GM12878 (cell line): ENCODE data around the gene CD99. TPM values are rescaled to one million over a fixed set of nuclear protein-coding genes. Genes with fewer than 3 reads are reported as not detected.
A peak's percentile ranks its signal among the peaks of the same experiment; 100 is the strongest.

Source experiments
- ATAC-seq: fragments of 200-7000 bp; cut with Tn5 transposase; 3 replicates; pipeline ENCODE4 v1.9.1; 2020; ENCODE audit warnings: mild to moderate bottlenecking, moderate library complexity
- BruUV-seq: library from RNA; stranded (reverse); fragments of 400-500 nt; replicated peaks from 2 replicates; lab custom pipeline; 2021; lab: Mats Ljungman, UMichigan
- CTCF ChIA-PET: fragments of 300-600 bp; sonication (Branson Sonifier 250); formaldehyde crosslinking; extraction: SDS; loops from one replicate; lab custom pipeline; 2021; ENCODE audit warnings: inconsistent platforms; lab: Yijun Ruan, JAX
- POLR2A ChIA-PET: fragments of 350-600 bp; formaldehyde crosslinking; extraction: SDS; loops from one replicate; lab custom pipeline; 2021; ENCODE audit warnings: inconsistent platforms; lab: Charles Lee
- RAD21 ChIA-PET: fragments of 300-600 bp; sonication (Branson Sonifier 250); formaldehyde crosslinking; loops from one replicate; lab custom pipeline; 2023; ENCODE audit warnings: antibody characterized with exemption; ENCODE audit not compliant: unreplicated experiment; lab: Charles Lee
- SMC1A ChIA-PET: fragments of 300-600 bp; sonication (Branson Sonifier 250); formaldehyde crosslinking; loops from one replicate; lab custom pipeline; 2023; ENCODE audit not compliant: unreplicated experiment, uncharacterized antibody; lab: Charles Lee
- DNase-seq: peaks from one replicate; pipeline ENCODE4 v3.0.0-alpha.2; 2011; ENCODE audit warnings: low read depth, low spot score
- FAIRE-seq: peaks from 3 replicates; lab custom pipeline; 2011; peaks lifted over from hg19 to GRCh38; lab: Jason Lieb, UNC
- H2AFZ ChIP-seq: 2 replicates; pipeline ENCODE4 v1.6.0; 2011; ENCODE audit warnings: low read depth, low read length, control low read depth; ENCODE audit not compliant: control insufficient read depth
- H3K27ac ChIP-seq: 2 replicates; pipeline ENCODE4 v1.5.1; 2011; ENCODE audit warnings: control low read depth; ENCODE audit not compliant: control insufficient read depth, insufficient read depth
- H3K27me3 ChIP-seq, 2 experiments: replicated peaks in 1 of 2; 2 replicates each; pipeline versions ENCODE4 v1.6.0 to v1.6.1; 2011; ENCODE audit warnings: low read length in 1 of 2; ENCODE audit not compliant: control insufficient read depth in 2 of 2, insufficient read depth in 2 of 2
- H3K36me3 ChIP-seq, 2 experiments: 2 replicates each; pipeline ENCODE4 v1.5.1; 2011; ENCODE audit warnings: low read length in 1 of 2; ENCODE audit not compliant: control insufficient read depth in 2 of 2, insufficient read depth in 2 of 2
- H3K4me1 ChIP-seq: 2 replicates; pipeline ENCODE4 v1.6.1; 2011; ENCODE audit warnings: mild to moderate bottlenecking, low read length, moderate library complexity, mixed read lengths; ENCODE audit not compliant: control insufficient read depth, insufficient read depth
- H3K4me2 ChIP-seq: 2 replicates; pipeline ENCODE4 v1.6.0; 2011; ENCODE audit warnings: control low read depth; ENCODE audit not compliant: control insufficient read depth, insufficient read depth
- H3K4me3 ChIP-seq: fragments of 200-600 bp; sonication (generic); 2 replicates; pipeline ENCODE4 v1.5.1; 2016
- H3K79me2 ChIP-seq: 2 replicates; pipeline ENCODE4 v1.6.0; 2011; ENCODE audit warnings: low read length; ENCODE audit not compliant: control insufficient read depth, insufficient read depth
- H3K9ac ChIP-seq: 2 replicates; pipeline ENCODE4 v1.8.0; 2011; ENCODE audit warnings: low read length, control low read depth, mixed read lengths; ENCODE audit not compliant: control insufficient read depth, insufficient read depth
- H3K9me3 ChIP-seq: replicated peaks from 3 replicates; pipeline ENCODE4 v1.5.1; 2011; ENCODE audit warnings: mild to moderate bottlenecking, low read length; ENCODE audit not compliant: control insufficient read depth, insufficient read depth
- H4K20me1 ChIP-seq: 2 replicates; pipeline ENCODE4 v1.6.0; 2011; ENCODE audit not compliant: control insufficient read depth, insufficient read depth
- BACH1 ChIP-seq: fragments of 450-650 bp; IDR thresholded peaks from 2 replicates; pipeline ENCODE4 v1.6.1; 2017; ENCODE audit warnings: mild to moderate bottlenecking, borderline replicate concordance
- CBX3 ChIP-seq: fragments of 200-600 bp; sonication (generic); IDR thresholded peaks from 2 replicates; pipeline ENCODE4 v1.6.1; 2016; ENCODE audit warnings: low read depth, borderline replicate concordance
- FOXM1 ChIP-seq: IDR thresholded peaks from 2 replicates; pipeline ENCODE4 v1.6.1; 2012; ENCODE audit warnings: low read depth, mild to moderate bottlenecking, inconsistent platforms, low read length, moderate library complexity
- KLF5 ChIP-seq: fragments of 450-650 bp; IDR thresholded peaks from 2 replicates; pipeline ENCODE4 v1.6.1; 2014; ENCODE audit warnings: mild to moderate bottlenecking; ENCODE audit not compliant: partially characterized antibody
- LARP7 ChIP-seq: fragments of 450-650 bp; IDR thresholded peaks from 2 replicates; pipeline ENCODE4 v1.6.1; 2017; ENCODE audit warnings: mild to moderate bottlenecking
- MTA2 ChIP-seq: fragments of 450-650 bp; IDR thresholded peaks from 2 replicates; pipeline ENCODE4 v1.6.1; 2016; ENCODE audit warnings: low read depth, mild to moderate bottlenecking, moderate library complexity
- PAX5 ChIP-seq: IDR thresholded peaks from 2 replicates; pipeline ENCODE4 v1.6.1; 2011; ENCODE audit warnings: low read depth, low read length, borderline replicate concordance
- RB1 ChIP-seq: fragments of 450-650 bp; formaldehyde crosslinking; IDR thresholded peaks from 2 replicates; pipeline ENCODE4 v1.6.1; 2017; ENCODE audit warnings: mild to moderate bottlenecking, borderline replicate concordance
- RCOR1 ChIP-seq: conservative IDR thresholded peaks from 2 replicates; pipeline ENCODE4 v1.6.1; 2012; ENCODE audit warnings: low read depth, low read length, improper control_type of control experiment
- SREBF2 ChIP-seq: IDR thresholded peaks from 2 replicates; pipeline ENCODE4 v1.6.1; 2012; ENCODE audit warnings: mild to moderate bottlenecking, low read length
- STAT1 ChIP-seq: fragments of 450-650 bp; conservative IDR thresholded peaks from 2 replicates; pipeline ENCODE4 v1.6.1; 2014; ENCODE audit warnings: antibody characterized with exemption, mild to moderate bottlenecking
- YBX1 ChIP-seq: fragments of 450-650 bp; IDR thresholded peaks from 2 replicates; pipeline ENCODE4 v1.6.1; 2016; ENCODE audit warnings: antibody characterized with exemption
- ZNF384 ChIP-seq: IDR thresholded peaks from 2 replicates; pipeline ENCODE4 v1.6.1; 2012; ENCODE audit warnings: low read depth, mild to moderate bottlenecking, low read length, improper control_type of control experiment, borderline replicate concordance
- ZSCAN29 ChIP-seq: fragments of 450-650 bp; IDR thresholded peaks from 2 replicates; pipeline ENCODE4 v1.6.1; 2017; ENCODE audit warnings: mild to moderate bottlenecking, moderate library complexity
- ZZZ3 ChIP-seq: IDR thresholded peaks from 2 replicates; pipeline ENCODE4 v1.6.1; 2011; ENCODE audit warnings: low read depth; ENCODE audit not compliant: control insufficient read depth, insufficient read length
- WGBS: methylation state at CpG from one replicate; pipeline ENCODE4 v1.1.6; 2016; ENCODE audit warnings: low lambda C conversion rate; ENCODE audit not compliant: insufficient replicate concordance, insufficient coverage; ENCODE audit errors: missing lambda C conversion rate; 5-methylcytosine and 5-hydroxymethylcytosine counted together
- in situ Hi-C: fragments of 300-500 bp; cut with MboI; formaldehyde crosslinking; loops from 9 replicates; pipeline ENCODE4 v1.14.3; 2018; ENCODE audit warnings: mixed read lengths
- intact Hi-C: fragments of 100-400 bp; cut with micrococcal nuclease; formaldehyde crosslinking; loops from one replicate; pipeline ENCODE4 v1.14.2; 2022; ENCODE audit not compliant: unreplicated experiment
- polyA plus RNA-seq, 11 experiments: library from polyadenylated mRNA; depleted of rRNA in 4 of 11; unstranded in 6 of 11; stranded (reverse) in 5 of 11; fragments of >200 nt; fragmentation: Nextera tagmentation in 4 of 11; fragmentation: Illumina TruSeq in 1 of 11; extraction: Ambion mirVana in 4 of 11; extraction: Trizol in 1 of 11; gene quantifications; 1 replicate in 1 of 11; 2 replicates in 10 of 11; pipeline versions ENCODE4 v1.2.1 to v1.2.3, GENCODE V29; 2011 to 2016; ENCODE audit warnings: inconsistent platforms in 2 of 11, missing spikeins in 2 of 11, low read depth in 1 of 11
- total RNA-seq, 4 experiments: library from RNA; depleted of rRNA in 3 of 4; stranded (reverse); fragments of >200 nt in 3 of 4; fragmentation: Illumina TruSeq in 1 of 4; extraction: Trizol in 1 of 4; gene quantifications; 2 replicates each; pipeline versions ENCODE4 v1.2.1 to v1.2.3, GENCODE V29; 2013 to 2021
- TF ChIP-seq, protein P1 (sequence below): IDR thresholded peaks from 2 replicates; pipeline ENCODE4 v1.6.1; 2011; ENCODE audit warnings: mild to moderate bottlenecking, low read depth, low read length, moderate library complexity; ENCODE audit not compliant: insufficient replicate concordance

CD99 gene
- total and polyA plus RNA-seq, 10 of the 15 experiments (the other 5 are each of a cell fraction or from before 2014, with no cell fraction given) = 24.8 to 242 (median 158) TPM

DNA sequence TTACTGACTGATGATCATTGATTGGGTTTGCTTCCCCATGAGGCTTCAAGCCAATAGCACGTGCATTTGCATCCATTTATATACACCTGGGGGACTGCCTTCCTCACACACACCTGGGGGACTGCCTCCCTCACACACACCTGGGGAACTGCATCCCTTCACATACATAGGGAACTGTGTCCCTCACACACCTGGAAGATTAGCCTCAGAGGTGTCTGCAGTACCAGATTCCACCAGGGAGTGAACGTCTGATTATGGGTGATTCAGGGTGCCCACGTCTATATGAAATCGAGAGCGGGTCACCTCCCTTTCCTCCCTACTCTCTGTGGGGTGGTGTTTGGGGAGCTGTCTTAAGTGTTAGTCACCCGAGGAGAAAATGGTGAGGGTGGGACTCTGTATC lies 16.9 kb downstream of the CD99 start (continued):
- no peak for TF ChIP-seq ZNF384
- no peak for TF ChIP-seq SREBF2
- TF ChIP-seq LARP7 = no peak

DNA sequence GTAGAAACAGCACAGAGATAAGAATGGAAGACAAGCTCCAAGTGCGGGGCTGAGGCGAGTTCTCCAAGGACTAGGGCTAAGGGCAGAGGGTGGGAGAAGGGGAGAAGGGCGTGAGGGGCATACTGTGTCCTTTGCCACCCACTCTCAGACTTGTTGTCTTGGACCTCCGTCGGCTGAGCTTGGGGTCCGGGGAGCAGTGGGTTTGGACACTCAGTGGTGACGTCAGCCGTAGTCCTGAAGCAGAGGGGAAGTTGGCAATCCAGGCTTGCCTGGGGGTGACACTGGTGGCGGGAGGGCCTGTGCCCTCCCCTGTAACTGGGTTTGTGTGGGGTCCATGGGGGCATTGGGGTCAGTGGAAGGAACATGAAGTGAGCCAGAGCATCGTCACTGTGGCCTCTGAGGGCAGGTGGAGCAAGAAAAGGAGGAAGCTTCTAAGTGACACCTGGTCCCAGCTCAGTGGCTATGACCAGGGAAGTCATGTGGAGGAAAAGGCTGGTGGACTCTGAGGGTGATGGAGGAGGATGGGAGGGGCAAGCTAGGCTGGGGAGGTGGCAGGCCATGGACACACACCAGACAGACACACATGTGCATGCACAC lies 17.6 kb downstream of the CD99 start:
- peaks cover 15% of the 10 kb centered on the region for H3K79me2 ChIP-seq
- H3K4me2 ChIP-seq = no peak overlapping the region
- FAIRE-seq = no peak
- 44% methylated on average over 10 of the region's 10 CpGs for WGBS
- H2AFZ ChIP-seq = no peak overlapping the region
- DNase-seq = no peak
- ATAC-seq = peak; percentile 12; the same call in 2 of the 3 replicates
- H3K9me3 ChIP-seq = no peaks in the 10 kb centered on the region
- peaks cover 34% of the 10 kb centered on the region for H3K4me1 ChIP-seq
- peaks cover 0 to 10% of the 10 kb centered on the region in 2 experiments; a peak in 3 of 4 replicates for H3K36me3 ChIP-seq
- no peak overlapping the region for H3K4me3 ChIP-seq
- H3K27me3 ChIP-seq = no peaks in the 10 kb centered on the region
- ChIA-PET POLR2A (no interaction called here), RAD21 (no interaction called here), SMC1A (no interaction called here), CTCF (no interaction called here)
- H3K27ac ChIP-seq = no peak overlapping the region
- TF ChIP-seq YBX1 (no peak), RCOR1 (no peak), FOXM1 (no peak), RB1 (no peak), STAT1 (no peak), CBX3 (no peak), MTA2 (no peak), PAX5 (no peak), KLF5 (no peak), ZSCAN29 (no peak), ZZZ3 (no peak), BACH1 (no peak)
- TF ChIP-seq, protein P1, sequence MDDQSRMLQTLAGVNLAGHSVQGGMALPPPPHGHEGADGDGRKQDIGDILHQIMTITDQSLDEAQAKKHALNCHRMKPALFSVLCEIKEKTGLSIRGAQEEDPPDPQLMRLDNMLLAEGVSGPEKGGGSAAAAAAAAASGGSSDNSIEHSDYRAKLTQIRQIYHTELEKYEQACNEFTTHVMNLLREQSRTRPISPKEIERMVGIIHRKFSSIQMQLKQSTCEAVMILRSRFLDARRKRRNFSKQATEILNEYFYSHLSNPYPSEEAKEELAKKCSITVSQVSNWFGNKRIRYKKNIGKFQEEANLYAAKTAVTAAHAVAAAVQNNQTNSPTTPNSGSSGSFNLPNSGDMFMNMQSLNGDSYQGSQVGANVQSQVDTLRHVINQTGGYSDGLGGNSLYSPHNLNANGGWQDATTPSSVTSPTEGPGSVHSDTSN = no peak
- no TSS peak for BruUV-seq
- H4K20me1 ChIP-seq = no peaks in the 10 kb centered on the region
- in situ Hi-C loops (no loop called here), intact Hi-C loops (no loop called here)
- no peak overlapping the region for H3K9ac ChIP-seq
